Activated naive CD4-positive, alpha-beta T cell treated with anti-CD3 and anti-CD28 coated beads, Interleukin-2, amount 10 ng/mL, durations not matched to agents 7 days and 5 days (primary cell): Measurements from ENCODE around the gene CCDC187.
"Not testable (repeated sequence)": the region's sequence is repeated elsewhere in the genome, so short reads cannot be mapped to it uniquely, and the experiment has no call there.

Experiments
- CTCF ChIA-PET: fragments of 350-600 bp; sonication (Branson Sonifier 250); formaldehyde crosslinking; loops from one replicate; lab custom pipeline; 2021; ENCODE audit warnings: antibody characterized with exemption; lab: Charles Lee
- DNase-seq: peaks from one replicate; pipeline ENCODE4 v3.0.0-alpha.2; 2020
- H3K27ac Mint-ChIP-seq: one replicate; pipeline ENCODE4 v1.8.0; 2021; ENCODE audit warnings: mild to moderate bottlenecking, moderate library complexity, mixed read lengths
- H3K27me3 Mint-ChIP-seq: one replicate; pipeline ENCODE4 v1.8.0; 2021; ENCODE audit warnings: mild to moderate bottlenecking, mixed read lengths
- H3K36me3 Mint-ChIP-seq: one replicate; pipeline ENCODE4 v1.8.0; 2021; ENCODE audit warnings: mixed read lengths
- H3K4me1 Mint-ChIP-seq: one replicate; pipeline ENCODE4 v1.8.0; 2021; ENCODE audit warnings: mixed read lengths
- H3K4me3 Mint-ChIP-seq: one replicate; pipeline ENCODE4 v1.8.0; 2021; ENCODE audit warnings: mild to moderate bottlenecking, moderate library complexity, mixed read lengths
- H3K9me3 Mint-ChIP-seq: one replicate; pipeline ENCODE4 v1.8.0; 2021; ENCODE audit warnings: mixed read lengths

Gene CCDC187

DNA sequence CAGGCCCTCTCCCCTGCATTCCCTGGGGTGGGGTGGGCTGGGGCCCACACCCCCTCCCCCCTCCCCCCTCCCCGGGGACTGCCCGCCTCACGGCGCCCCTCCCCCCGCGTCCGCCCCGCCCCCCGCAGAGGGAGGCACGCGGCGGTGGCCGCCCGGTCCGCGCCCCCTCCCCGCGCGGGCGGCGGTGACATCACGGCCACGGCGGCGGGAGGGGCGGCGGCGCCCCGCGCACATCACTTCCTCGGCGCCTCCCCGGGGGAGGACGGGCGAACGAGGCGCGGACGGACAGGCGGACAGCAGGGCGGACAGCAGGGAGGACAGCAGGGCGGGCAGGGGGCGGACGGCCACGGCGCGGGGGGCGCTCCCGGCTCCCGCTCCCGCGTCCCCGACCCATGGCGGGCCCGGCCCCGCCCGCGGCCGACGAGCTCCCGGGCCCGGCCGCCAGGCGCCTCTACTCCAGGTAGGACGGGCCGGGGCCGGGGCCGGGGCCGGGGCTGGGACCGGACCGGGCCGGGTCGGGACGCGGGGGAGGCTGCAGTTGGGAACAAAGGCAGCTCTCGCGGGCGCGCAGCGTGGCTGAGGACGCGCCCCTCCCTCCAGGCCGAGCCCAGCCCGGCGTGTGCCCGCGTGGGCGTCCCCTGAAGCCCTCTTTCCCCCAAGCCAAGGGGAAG, 23.5 kb upstream of the CCDC187 start, which contains the start of gene GPSM1:
GPSM1 (plus strand) TSS at position 236 of the 671 bp plus-strand sequence; CDS start at position 393, 157 bp downstream.
- peaks cover 48% of the 10 kb centered on the region for H3K27me3 Mint-ChIP-seq
- H3K36me3 Mint-ChIP-seq = no peaks in the 10 kb centered on the region
- H3K27ac Mint-ChIP-seq = no peak within 1 kb of the TSS
- H3K4me3 Mint-ChIP-seq = peak within 1 kb of the TSS; percentile 71
- H3K9me3 Mint-ChIP-seq = no peaks in the 10 kb centered on the region
- peak; percentile 64 for DNase-seq
- peaks cover 2% of the 10 kb centered on the region for H3K4me1 Mint-ChIP-seq
- CTCF ChIA-PET = no interaction called here

GRCh38 chr9:136326761-136327303, 22.9 kb upstream of the CCDC187 start:
- Mint-ChIP-seq H3K36me3 (no peaks in the 10 kb centered on the region), H3K4me3 (peak overlapping the region; percentile 71), H3K27me3 (peaks cover 54% of the 10 kb centered on the region), H3K9me3 (no peaks in the 10 kb centered on the region), H3K27ac (no peak overlapping the region), H3K4me1 (peaks cover 2% of the 10 kb centered on the region)
- no peak for DNase-seq
- CTCF ChIA-PET = no interaction called here

DNA sequence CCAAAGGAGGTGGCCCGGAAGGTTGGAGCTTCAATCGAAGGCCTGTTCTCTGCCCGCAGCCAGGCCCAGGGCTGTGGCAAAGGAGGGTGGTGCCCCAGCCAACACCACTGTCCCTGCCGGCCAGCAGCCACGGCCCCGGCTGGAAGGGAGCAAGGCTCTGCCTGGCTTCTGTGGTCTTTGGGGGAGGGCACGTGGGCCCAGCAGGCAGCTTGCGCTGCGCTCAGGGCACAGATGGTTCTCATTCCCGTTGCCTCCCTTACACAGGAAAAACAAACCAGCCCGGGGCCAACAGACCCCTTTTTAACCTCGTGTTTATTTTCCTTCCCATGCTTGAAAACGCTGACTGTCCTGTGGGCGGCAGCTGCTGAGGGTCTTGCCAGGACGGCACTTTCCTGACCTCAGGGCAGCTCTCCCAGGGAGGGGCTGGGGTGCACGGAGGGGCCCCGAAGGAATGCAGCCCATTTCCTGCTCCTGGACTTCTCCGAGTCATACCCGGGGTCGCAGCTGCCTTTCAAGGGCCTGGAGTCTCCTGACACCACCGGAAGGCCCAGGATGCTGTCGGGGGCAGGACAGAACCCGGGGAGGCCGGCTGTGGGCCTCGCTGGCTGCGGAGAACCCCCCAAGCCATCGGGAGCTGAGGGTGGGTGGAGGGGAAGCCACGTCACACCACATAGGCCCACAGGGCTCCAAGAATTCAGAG, 22.3 kb upstream of the CCDC187 start:
- H3K9me3 Mint-ChIP-seq = no peaks in the 10 kb centered on the region
- H3K4me1 Mint-ChIP-seq = peaks cover 2% of the 10 kb centered on the region
- H3K27ac Mint-ChIP-seq = no peak overlapping the region
- peaks cover 60% of the 10 kb centered on the region for H3K27me3 Mint-ChIP-seq
- CTCF ChIA-PET = no interaction called here
- no peak for DNase-seq
- H3K36me3 Mint-ChIP-seq = no peaks in the 10 kb centered on the region
- H3K4me3 Mint-ChIP-seq = no peak overlapping the region

GRCh38 chr9:136325358-136325757, 21.5 kb upstream of the CCDC187 start:
- no peak for DNase-seq
- H3K27ac Mint-ChIP-seq = no peak overlapping the region
- H3K36me3 Mint-ChIP-seq = no peaks in the 10 kb centered on the region
- CTCF ChIA-PET = no interaction called here
- peaks cover 61% of the 10 kb centered on the region for H3K27me3 Mint-ChIP-seq
- no peaks in the 10 kb centered on the region for H3K9me3 Mint-ChIP-seq
- H3K4me1 Mint-ChIP-seq = peaks cover 2% of the 10 kb centered on the region
- no peak overlapping the region for H3K4me3 Mint-ChIP-seq

DNA sequence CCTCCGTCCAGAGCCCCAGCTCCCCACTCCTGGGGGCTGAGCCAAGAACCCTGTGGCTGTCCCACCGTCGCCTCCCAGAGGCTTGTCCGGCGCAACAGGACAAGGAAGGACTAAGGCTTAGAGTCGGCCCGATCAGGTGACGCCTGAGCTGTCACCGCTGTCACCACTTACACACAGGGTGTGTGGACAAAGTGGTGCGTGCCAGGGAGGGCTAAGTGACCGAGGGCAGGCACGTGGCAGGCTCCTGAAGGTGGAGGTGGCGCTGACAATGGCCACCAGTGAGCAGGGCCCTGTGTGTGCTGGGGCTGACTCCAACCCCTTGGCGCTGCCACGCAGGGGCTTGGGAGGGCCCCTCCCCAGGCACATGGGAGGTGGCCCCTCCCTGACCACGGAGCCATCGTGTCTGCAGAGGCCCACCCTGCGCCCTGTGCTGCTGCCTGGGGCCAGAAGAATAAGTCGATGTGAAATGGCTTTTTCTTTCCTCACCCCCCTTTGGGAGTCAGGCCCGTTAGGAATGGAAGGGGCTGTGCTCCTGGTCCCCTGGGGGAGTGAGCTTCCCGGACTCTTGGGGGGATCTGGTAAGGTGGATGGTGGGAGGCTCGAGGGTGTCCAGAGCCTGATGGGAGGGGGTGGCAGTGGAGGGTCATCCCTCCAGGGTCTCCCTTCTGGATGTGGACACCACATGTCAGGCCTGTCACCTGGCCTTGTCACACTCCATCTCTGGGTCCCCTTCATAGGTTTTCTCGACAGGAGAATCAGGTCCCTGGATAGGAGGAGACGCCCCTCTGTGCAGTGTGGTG, 20.8 kb upstream of the CCDC187 start:
- no peak overlapping the region for H3K4me3 Mint-ChIP-seq
- H3K4me1 Mint-ChIP-seq = peaks cover 2% of the 10 kb centered on the region
- no peaks in the 10 kb centered on the region for H3K36me3 Mint-ChIP-seq
- no peak overlapping the region for H3K27ac Mint-ChIP-seq
- peaks cover 61% of the 10 kb centered on the region for H3K27me3 Mint-ChIP-seq
- H3K9me3 Mint-ChIP-seq = no peaks in the 10 kb centered on the region
- CTCF ChIA-PET = interaction anchor here (1.3 kb wide), 1 partner anchor 11 kb away, joined by 3 read pairs; no protein-coding TSS in a partner anchor
- DNase-seq = no peak

DNA sequence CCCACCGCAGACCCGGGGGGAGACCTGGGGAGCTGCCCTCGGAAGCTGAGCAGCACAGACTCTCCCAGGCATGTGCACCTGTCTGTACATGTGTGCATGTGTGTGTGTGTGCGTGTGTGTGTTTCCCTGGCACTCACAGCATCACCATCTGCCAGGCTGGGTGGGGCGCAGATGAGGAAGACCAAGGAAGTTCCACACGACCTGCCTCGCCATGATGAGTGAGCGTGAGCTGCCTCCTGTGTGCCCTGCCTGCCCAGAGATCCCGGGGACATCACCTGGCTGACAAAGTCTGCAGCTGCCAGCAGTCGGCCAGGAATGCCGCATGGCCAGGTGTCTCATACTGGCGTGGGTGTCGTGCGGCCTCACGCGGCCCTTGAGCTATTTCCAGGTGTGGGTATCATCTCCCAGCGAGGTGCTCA, 19.5 kb upstream of the CCDC187 start:
- DNase-seq = no peak
- CTCF ChIA-PET = interaction anchor here (1.3 to 1.4 kb wide), 2 partner anchors 11 to 12 kb away, joined by 3 to 4 read pairs; no protein-coding TSS in a partner anchor
- Mint-ChIP-seq H3K9me3 (no peaks in the 10 kb centered on the region), H3K36me3 (no peaks in the 10 kb centered on the region), H3K27me3 (peaks cover 55% of the 10 kb centered on the region), H3K4me1 (no peaks in the 10 kb centered on the region), H3K27ac (no peak overlapping the region), H3K4me3 (no peak overlapping the region)

DNA sequence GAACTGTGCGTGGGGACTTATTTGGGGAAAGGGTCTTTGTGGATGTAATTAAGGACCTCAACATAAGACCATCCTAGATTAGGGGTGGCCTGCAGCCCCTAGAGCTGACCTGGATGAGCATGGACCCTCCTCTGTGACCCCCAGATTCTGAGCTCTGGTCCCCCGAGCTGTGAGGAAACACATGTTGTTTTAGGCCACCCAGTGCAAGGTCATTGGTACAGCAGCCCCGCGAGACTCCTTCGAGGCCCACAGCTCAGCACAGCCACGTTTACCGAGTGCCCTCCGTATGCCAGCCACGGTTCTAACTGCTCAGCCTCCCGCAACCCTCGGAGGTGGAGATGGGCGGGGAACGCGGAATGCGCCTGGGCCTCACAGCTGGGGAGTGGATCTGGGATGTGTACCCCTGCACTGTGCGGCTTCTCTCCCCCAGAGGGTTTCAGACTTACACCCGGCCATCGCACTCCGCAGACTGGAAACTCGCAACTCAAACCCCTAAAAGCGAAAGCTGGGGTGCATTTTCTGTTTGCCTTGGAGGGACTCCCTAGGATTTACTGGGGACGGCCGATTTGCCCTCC, 18.9 kb upstream of the CCDC187 start:
- no peak overlapping the region for H3K4me3 Mint-ChIP-seq
- DNase-seq = no peak
- CTCF ChIA-PET = interaction anchor here (1.4 kb wide), 1 partner anchor 10 kb away, joined by 4 read pairs; no protein-coding TSS in a partner anchor
- peaks cover 52% of the 10 kb centered on the region for H3K27me3 Mint-ChIP-seq
- H3K27ac Mint-ChIP-seq = no peak overlapping the region
- no peaks in the 10 kb centered on the region for H3K9me3 Mint-ChIP-seq
- H3K36me3 Mint-ChIP-seq = no peaks in the 10 kb centered on the region
- H3K4me1 Mint-ChIP-seq = no peaks in the 10 kb centered on the region

DNA sequence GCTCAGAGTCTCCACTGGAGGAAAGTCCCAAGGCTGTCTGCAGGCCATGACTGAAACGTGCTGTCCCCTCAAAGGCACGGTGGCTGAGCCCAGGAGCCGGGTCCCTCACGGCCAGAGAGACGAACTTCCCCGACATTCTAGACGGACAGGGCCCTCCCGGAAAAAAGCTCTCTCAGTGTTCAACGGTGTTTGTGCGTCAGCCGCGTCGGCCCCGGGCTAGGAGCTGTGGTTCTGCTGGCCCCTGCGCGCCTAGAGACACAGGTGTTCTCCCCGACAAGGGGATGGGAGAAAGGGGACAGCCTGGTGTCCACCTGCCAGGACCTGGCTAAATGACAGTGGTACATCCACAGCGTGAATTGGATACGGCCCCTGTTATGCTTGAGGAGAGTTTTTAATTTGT, 17.7 kb upstream of the CCDC187 start:
- Mint-ChIP-seq H3K9me3 (peaks cover 2% of the 10 kb centered on the region), H3K4me1 (no peaks in the 10 kb centered on the region), H3K27me3 (peaks cover 48% of the 10 kb centered on the region), H3K36me3 (no peaks in the 10 kb centered on the region), H3K4me3 (no peak overlapping the region), H3K27ac (no peak overlapping the region)
- DNase-seq = no peak
- CTCF ChIA-PET = no interaction called here

DNA sequence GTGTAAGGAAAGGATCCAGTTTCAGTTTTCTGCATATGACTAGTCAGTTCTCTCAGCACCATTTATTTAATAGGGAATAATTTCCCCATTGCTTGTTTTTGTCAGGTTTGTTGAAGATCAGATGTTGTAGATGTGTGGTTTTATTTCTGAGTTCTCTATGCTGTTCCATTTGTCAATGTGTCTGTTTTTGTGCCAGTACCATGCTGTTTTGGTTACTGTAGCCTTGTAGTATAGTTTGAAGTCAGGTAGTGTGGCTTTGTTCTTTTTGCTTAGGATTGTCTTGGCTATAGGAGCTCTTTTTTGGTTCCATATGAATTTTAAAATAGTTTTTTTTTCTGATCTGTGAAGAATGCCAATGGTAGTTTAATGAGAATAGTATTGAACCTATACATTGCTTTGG, 17.1 kb upstream of the CCDC187 start:
- H3K27ac Mint-ChIP-seq, H3K9me3 Mint-ChIP-seq, H3K36me3 Mint-ChIP-seq, H3K4me1 Mint-ChIP-seq, DNase-seq, H3K4me3 Mint-ChIP-seq: not testable (repeated sequence)
- H3K27me3 Mint-ChIP-seq = peaks cover 42% of the 10 kb centered on the region
- CTCF ChIA-PET = interaction anchor here (0.7 kb wide), 1 partner anchor 38 kb away, joined by 3 read pairs; no protein-coding TSS in a partner anchor

DNA sequence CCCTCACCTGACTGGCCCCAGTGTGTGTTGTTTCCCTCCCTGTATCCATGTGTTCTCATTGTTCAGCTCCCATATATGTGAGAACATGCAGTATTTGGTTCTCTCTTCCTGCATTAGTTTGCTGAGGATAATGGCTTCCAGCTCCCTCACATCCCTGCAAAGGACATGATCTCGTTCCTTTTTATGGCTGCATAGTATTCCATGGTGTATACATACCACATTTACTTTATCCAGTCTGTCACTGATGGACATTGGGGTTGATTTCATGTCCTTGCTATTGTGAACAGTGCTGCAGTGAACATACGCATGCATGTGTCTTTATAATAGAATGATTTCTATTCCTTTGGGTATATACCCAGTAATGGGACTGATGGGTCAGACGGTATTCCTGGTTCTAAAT, 16.1 kb upstream of the CCDC187 start:
- H3K4me3 Mint-ChIP-seq, H3K27ac Mint-ChIP-seq, H3K4me1 Mint-ChIP-seq, H3K36me3 Mint-ChIP-seq, CTCF ChIA-PET, DNase-seq: not testable (repeated sequence)
- Mint-ChIP-seq H3K9me3 (peaks cover 18% of the 10 kb centered on the region), H3K27me3 (peaks cover 32% of the 10 kb centered on the region)

- Mint-ChIP-seq H3K9me3 (peaks cover 25% of the 10 kb centered on the region), H3K27me3 (peaks cover 29% of the 10 kb centered on the region)
- DNase-seq, H3K4me1 Mint-ChIP-seq, H3K27ac Mint-ChIP-seq, H3K36me3 Mint-ChIP-seq, CTCF ChIA-PET, H3K4me3 Mint-ChIP-seq: not testable (repeated sequence)
Measured at GRCh38 chr9:136319244-136319643, 15.3 kb upstream of the CCDC187 start.

- CTCF ChIA-PET = no interaction called here
- H3K9me3 Mint-ChIP-seq = peaks cover 25% of the 10 kb centered on the region
Measured at GRCh38 chr9:136318776-136319241, 14.9 kb upstream of the CCDC187 start.

DNA sequence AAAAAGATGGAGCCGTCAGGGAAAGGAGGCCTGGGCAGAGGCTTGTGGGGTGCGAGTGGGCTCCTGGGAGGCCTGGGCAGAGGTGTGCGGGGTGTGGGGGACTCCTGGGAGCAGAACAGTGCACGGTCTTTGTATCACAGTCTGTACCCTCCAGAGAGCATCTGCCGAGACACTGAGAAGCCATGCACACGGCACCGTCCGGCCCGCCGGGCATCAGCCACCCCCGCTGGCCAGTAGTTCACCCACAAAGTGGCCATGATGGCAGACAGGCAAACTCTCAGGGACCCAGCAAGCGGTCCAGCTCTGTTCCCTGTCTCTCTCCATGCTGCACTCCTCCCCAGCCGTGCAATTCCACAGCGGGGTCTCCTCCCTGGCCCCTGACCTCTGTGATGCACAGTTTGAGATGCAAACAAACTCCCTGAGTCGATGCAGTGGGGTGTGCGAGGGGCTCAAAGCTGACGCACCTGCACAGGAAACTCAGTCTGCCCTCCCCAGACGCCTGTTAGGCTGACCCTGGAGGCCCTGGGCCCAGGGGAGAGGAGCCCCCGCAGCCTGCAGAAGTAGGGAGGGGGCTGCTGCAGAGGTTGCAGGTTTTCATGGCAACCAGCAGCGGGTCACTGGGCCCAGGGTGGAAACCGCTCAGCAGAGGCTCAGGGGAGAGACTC, 14.3 kb upstream of the CCDC187 start:
- Mint-ChIP-seq H3K9me3 (peaks cover 25% of the 10 kb centered on the region), H3K27me3 (peaks cover 19% of the 10 kb centered on the region), H3K27ac (no peak overlapping the region), H3K36me3 (peaks cover 3% of the 10 kb centered on the region), H3K4me3 (no peak overlapping the region), H3K4me1 (no peaks in the 10 kb centered on the region)
- CTCF ChIA-PET = no interaction called here
- no peak for DNase-seq

More at GRCh38 chr9:136318776-136319241, 14.9 kb upstream of the CCDC187 start:
- no peaks in the 10 kb centered on the region for H3K4me1 Mint-ChIP-seq
- DNase-seq = no peak
- no peak overlapping the region for H3K4me3 Mint-ChIP-seq
- no peak overlapping the region for H3K27ac Mint-ChIP-seq
- H3K27me3 Mint-ChIP-seq = peaks cover 25% of the 10 kb centered on the region
- peaks cover 3% of the 10 kb centered on the region for H3K36me3 Mint-ChIP-seq
